GM23338 (cell line): ENCODE data around the gene DELE1.

Experiments
- CREB1 ChIP-seq: fragments of 250-450 bp; sonication (Bioruptor Pico); IDR thresholded peaks from 2 replicates; pipeline ENCODE4 v1.5.0; 2020; ENCODE audit warnings: low read depth, mild to moderate bottlenecking, moderate library complexity
- CTCF ChIP-seq, 2 experiments: fragments of 200-600 bp in 1 of 2; sonication (generic) in 1 of 2; conservative IDR thresholded peaks; 2 replicates each; pipeline versions ENCODE4 v1.5.1 to v1.6.1; 2016 to 2017; ENCODE audit warnings: antibody characterized with exemption in 2 of 2, low read depth in 2 of 2, mild to moderate bottlenecking in 2 of 2, moderate library complexity in 1 of 2
- ETS1 ChIP-seq: IDR thresholded peaks from 2 replicates; pipeline ENCODE4 v1.6.1; 2016; ENCODE audit warnings: antibody characterized with exemption
- EZH2 ChIP-seq: fragments of 200-600 bp; sonication (generic); IDR thresholded peaks from one replicate; pipeline ENCODE4 v1.8.0; 2017; ENCODE audit warnings: antibody characterized with exemption, mild to moderate bottlenecking, low read depth; ENCODE audit not compliant: unreplicated experiment
- EZH2phosphoT487 ChIP-seq: fragments of 200-600 bp; sonication (generic); IDR thresholded peaks from one replicate; pipeline ENCODE4 v1.8.1; 2018; ENCODE audit warnings: antibody characterized with exemption; ENCODE audit not compliant: unreplicated experiment
- JUNB ChIP-seq: IDR thresholded peaks from one replicate; pipeline ENCODE4 v1.6.1; 2016; ENCODE audit warnings: antibody characterized with exemption; ENCODE audit not compliant: unreplicated experiment
- POLR2AphosphoS5 ChIP-seq: IDR thresholded peaks from 2 replicates; pipeline ENCODE4 v1.6.1; 2016; ENCODE audit warnings: antibody characterized with exemption, low read depth

GRCh38 chr5:141876628-141877355 is 46.9 kb upstream of the DELE1 start:
- TF ChIP-seq ETS1 (no peak), CTCF (conservative IDR thresholded peaks at IDR 0.05; ENCODE audit: low read depth in 2 of 2) (no peak), CREB1 (CRISPR knock-in tag) (no peak), EZH2phosphoT487 (no peak), JUNB (no peak), EZH2 (no peak), POLR2AphosphoS5 (no peak; the same call in none of the 2 replicates)
